ENCODE results near the gene CSF2RB.

CSF2RB gene

GRCh38 chr22:36953239-36954080 is 40.0 kb downstream of the CSF2RB start:
- H3K27ac ChIP-seq = no peak overlapping the region
- TF ChIP-seq CTCF (conservative IDR thresholded peaks at IDR 0.05) = no peak

GRCh38 chr22:36954251-36955014 is 41.0 kb downstream of the CSF2RB start:
- H3K27ac ChIP-seq = no peak overlapping the region
- TF ChIP-seq CTCF (conservative IDR thresholded peaks at IDR 0.05) = no peak

GRCh38 chr22:36955691-36956090 is 42.3 kb downstream of the CSF2RB start:
- no peak overlapping the region for H3K27ac ChIP-seq
- no peak for TF ChIP-seq CTCF (conservative IDR thresholded peaks at IDR 0.05)

GRCh38 chr22:36958366-36958765 is 44.9 kb downstream of the CSF2RB start:
- TF ChIP-seq CTCF (conservative IDR thresholded peaks at IDR 0.05) = no peak
- no peak overlapping the region for H3K27ac ChIP-seq

- TF ChIP-seq CTCF (conservative IDR thresholded peaks at IDR 0.05) = no peak
- H3K27ac ChIP-seq = no peak overlapping the region
Measured at GRCh38 chr22:36961626-36962025, 48.2 kb downstream of the CSF2RB start.

GRCh38 chr22:36963302-36963701 is 49.9 kb downstream of the CSF2RB start:
- no peak for TF ChIP-seq CTCF (conservative IDR thresholded peaks at IDR 0.05)

GRCh38 chr22:36964106-36964505 is 50.7 kb downstream of the CSF2RB start:
- TF ChIP-seq CTCF (conservative IDR thresholded peaks at IDR 0.05) = no peak
- H3K27ac ChIP-seq = no peak overlapping the region

More at GRCh38 chr22:36963302-36963701, 49.9 kb downstream of the CSF2RB start:
- H3K27ac ChIP-seq = no peak overlapping the region

Measured in VCaP (cell line).